ENCODE data around the gene CLK2.
"Not testable (repeated sequence)": the region's sequence is repeated elsewhere in the genome, so short reads cannot be mapped to it uniquely, and the experiment has no call there.

Gene CLK2

DNA sequence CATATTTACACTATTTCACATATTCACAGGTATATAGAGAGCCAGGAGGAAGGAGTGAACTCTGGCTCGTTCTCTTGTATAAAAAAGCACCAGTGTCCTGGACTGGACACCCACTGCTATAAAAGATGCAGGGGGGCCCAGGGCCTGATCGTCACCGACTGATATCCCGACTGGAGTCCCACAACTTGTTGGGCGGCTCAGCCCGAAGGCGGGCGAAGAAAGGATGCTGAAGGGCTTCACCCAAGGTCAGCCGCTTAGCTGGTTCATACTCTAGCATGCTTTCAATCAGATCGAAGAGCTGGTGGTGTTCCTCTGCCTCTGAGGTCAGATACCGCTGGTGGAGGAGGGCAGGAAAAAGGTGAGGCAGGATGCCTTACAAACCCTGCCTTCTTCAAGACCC is 10.2 kb downstream of the CLK2 start:
- DNase-seq, result no peak

DNA sequence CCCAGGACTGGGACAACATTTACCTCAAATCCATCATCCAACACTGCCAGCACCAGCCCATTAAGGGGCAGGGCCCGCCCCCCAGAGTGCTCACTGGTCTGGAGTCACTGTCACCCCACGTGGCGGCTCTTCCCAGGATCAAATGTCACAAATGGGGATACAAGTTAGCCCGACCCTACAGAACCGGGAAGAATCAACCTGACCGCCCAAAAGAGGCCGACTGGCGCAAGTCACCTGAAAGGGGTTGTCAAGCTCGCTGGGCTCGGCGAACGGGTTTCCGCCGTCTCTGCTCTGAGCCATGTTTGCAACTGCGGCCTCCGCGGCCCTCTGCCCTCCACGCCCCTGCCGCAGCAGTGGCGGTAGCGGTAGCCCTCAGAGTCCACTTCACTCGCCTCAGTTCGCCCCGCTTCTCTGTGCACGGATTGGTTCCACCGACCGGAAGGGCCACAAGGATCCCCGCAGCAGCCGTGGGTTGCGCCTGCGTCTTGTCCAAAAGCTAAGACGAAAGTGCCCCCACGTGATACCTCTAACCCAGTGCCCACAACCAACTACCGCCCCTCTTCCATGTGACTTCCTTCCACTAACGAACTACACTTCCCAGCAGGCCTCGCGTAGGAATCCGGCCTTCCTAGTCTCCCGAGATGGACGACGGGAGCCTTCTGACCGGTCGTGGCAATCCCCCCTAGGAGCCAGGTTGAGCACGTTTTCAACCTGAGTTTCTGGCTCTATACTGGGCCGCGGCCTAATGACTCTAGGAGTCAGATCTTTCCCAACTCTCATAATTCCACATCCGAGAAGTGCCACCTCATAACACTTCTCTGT is 11.2 kb downstream of the CLK2 start, which contains the start of gene SCAMP3:
Gene SCAMP3 (minus strand): TSS at position 509 of the 822 bp plus-strand sequence. CDS start 209 bp downstream, at position 300.
- peak; percentile 90 to 91 for DNase-seq

DNA sequence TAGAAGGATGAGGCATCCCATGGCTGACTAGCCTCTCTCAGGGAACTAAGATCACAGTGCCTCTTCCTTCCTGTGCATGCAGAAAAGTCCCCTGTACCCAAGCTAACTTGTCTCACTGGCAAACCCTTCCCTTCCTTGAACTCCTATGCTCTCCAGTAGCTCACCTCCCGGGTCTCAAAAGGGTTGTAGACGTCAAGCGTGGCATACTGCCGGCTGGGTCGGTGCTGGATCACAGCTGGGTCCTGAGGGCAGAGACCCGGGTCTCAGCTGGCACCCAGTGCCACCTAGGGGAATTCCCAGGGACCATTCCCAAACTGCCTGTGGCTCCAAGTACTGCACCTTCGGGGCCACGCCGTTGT is 11.8 kb downstream of the CLK2 start:
- DNase-seq, result no peak

DNA sequence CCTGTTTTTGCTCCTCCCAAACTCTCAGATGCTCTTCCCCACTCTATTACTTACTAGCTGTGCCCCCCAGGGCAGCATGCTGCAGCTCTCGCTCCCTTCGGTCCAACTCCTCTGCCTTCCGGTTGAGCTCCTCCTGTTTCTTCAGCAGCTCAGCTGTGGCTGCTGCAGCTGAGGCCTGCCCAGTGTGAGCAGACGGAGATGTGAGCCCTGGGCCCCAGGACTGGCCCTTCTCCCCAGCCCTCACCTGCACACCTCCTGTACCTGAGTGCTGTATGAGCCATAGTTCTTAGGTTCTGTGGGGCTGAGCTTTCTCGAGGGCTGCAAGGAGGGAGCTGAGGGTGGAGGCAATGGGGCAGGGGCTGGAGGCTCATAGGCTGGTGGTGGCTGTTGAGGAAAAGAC is 13.0 kb downstream of the CLK2 start:
- no peak for DNase-seq

- no peak for DNase-seq
These were observed 17.0 kb downstream of the CLK2 start for GRCh38 chr1:155256058-155256852.

DNA sequence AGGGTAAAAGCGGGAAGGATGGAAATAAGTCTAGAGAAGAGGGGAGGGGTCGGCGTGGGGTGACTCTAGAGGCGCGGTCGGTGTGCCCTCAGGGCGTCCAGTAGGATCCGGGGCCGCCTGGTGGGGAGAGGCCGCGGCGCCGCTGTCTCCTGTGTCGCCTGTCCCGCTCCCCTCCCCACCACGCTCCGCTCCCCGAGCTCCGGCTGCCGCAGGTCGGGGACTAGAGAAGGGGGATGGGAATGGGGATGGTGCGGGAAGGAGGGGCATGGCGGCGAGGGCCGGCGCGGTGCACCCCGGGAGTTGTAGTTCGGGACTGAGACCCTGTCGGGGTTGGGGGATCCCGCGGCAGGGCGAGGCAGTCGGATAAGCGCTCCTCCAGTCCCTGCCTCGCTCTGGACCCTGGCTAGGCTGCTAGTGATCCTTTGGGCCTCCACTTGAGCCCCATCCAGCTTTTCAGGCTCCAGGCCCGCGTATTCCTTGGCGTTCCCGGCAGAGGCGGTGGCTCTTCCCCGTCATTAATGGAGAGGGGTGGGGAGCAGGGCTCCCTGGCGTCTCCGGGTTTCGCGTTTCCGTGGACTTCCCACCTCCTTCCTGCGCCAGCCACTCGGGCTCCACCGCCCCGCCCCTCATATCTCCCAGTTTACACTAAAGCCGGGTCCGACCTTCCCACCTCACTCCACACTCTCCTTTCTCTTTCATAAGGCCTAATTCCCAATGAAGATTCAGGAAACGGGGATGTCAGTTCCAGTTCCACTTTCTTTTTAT is 17.9 kb downstream of the CLK2 start, which contains the start of gene ENTREP3:
Gene ENTREP3 (minus strand): TSS at position 241 of the 765 bp plus-strand sequence. CDS start 606 bp downstream, outside the sequence.
- DNase-seq, result peak; percentile 77 to 82

GRCh38 chr1:155254714-155255242 is 18.5 kb downstream of the CLK2 start:
- no peak for DNase-seq

DNA sequence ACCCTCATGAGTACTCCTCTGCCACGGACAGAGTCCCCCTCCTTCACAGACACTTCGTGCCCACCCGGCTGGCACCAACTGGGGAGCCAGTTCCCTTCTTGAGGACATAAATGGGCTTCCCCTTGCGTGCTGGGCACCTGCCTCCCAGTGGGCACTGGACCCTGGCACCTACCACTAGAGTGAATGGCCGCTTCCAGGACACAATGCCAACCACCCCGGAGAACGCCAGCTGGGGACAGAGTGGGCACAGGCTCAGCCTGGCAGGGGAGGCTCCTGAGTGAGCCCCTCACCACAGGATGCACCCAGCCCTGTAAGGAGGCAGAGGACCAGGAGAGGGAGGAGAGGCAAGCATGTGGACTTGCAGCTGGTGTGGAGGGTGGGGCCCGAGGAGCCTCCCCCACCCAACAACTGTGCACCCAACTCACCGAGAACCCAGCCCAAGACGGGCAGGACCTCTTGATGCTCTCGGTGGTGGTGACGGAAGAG is 19.0 kb downstream of the CLK2 start:
- no peak for DNase-seq

DNA sequence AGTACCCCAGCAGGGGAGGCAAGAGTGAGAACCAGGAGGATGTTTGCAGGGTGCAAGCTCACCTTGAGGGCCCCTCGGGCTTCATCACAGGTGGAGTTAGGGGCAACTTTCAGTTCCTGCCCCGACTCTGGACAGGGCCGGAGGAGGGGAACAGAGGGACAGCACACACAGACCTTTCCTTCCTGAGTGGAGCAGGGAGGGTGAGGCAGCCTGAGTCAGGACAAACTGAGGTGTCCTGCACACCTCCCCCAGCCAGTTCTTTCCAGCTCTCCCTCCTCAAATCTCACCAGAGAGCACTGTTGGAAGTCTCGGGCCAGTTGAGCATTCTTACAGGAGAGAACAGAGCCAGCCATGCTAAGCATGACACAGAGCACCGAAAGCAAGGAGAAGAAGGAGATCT is 19.5 kb downstream of the CLK2 start:
- DNase-seq, result no peak

- DNase-seq, result no peak
These were observed 20.1 kb downstream of the CLK2 start for GRCh38 chr1:155253208-155253607.

- DNase-seq, result no peak
These were observed 21.7 kb downstream of the CLK2 start for GRCh38 chr1:155251566-155251965.

- peak; percentile 94 to 95 for DNase-seq
These were observed 22.5 kb downstream of the CLK2 start for GRCh38 chr1:155250633-155251449.

GRCh38 chr1:155250246-155250632 is 23.1 kb downstream of the CLK2 start:
- DNase-seq, result no peak

GRCh38 chr1:155247667-155248553 is 25.4 kb downstream of the CLK2 start:
- no peak for DNase-seq

DNA sequence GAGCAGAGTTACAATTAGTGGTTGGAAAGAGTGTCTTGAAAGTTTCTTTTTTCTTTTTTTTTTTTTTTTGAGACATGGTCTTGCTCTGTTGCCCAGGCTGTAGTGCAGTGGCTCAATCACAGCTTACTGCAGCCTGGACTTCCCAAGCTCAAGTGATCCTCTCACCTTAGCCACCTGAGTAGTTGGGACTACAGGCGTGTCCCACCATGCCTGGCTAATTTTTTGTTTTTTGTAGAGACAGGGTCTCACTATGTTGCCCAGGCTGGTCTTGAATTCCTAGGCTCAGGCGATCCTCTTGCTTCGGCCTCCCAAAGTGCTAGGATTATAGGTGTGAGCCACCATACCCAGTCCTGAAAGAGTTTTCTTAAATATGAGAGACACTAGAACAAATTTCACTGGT is 26.5 kb downstream of the CLK2 start:
- DNase-seq, result not testable (repeated sequence)

DNA sequence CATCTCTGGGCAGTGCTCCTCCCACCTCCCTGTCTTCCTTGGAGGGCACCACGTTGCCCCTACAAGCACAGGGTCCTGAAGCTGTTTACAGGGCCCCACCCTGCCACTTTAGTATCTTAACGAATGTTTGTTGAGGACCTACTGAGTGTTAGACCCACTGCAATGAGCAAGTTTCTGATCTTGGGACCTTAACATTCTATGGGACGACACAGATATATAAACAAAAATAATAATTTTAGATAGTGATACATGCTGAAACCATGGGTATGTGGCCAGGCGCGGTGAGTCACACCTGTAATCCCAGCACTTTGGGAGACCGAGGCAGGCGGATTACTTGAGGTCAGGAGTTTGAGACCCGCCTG is 28.2 kb downstream of the CLK2 start:
- DNase-seq, result peak in 1 of 2 donors; percentile 21

- peak; percentile 96 to 97 for DNase-seq
These were observed 28.7 kb downstream of the CLK2 start for GRCh38 chr1:155244368-155245162.

- no peak for DNase-seq
These were observed 30.4 kb downstream of the CLK2 start for GRCh38 chr1:155242805-155243358.

GRCh38 chr1:155241841-155242264 is 31.5 kb downstream of the CLK2 start:
- DNase-seq, result peak in 1 of 2 donors; percentile 40

Measured in CD4-positive, alpha-beta T cell treated with Interleukin-1 beta for 1 hour (primary cell).